ENCODE data around the gene HOXA5.

DNA sequence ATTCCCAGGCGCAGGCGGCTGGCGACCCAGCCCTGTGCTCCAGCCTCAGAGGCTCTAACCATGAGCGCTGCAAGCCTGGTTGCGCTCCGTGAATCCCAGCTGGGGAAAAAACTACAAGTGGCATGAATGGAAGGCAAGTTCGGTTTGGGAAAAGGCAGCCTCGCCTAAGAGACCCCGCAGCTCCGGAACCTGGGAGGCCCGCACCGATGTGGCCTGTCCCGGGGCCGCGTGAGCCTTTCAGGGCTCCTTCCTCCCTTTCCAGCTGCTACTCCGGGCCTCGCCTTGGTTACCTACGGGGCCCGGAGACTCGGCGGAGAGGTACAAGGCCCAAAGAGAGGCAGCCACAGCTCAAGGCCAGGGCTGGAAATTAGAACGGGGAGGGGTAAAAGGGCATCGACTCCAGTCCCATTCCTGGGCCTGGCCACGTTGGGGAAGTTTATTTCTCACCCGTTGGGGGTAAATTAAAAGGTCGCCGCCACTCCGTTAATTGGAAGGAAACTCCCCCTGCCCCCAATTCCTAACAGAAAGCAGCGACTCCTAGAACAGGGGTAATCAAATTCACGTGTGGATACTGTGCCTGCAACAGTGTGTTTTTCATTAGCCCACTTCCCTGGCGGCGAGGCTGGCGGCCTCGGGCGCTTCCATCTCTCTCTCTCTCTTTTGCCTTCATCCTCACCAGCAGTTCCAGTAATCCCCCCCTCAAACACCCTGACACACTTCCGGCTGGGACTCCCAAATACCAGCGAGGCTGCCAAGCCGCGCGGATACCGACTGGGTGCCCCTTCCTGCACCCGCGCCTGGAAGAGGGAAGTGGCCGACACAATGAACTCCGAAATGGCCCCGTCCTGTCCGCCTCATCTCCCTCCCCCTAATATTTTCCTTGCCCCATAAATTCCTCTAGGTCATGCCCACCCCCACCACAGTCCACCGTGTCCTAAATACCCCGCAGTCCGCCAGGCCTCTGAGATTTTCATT, 23.3 kb upstream of the HOXA5 start:
- TF ChIP-seq, protein P1, sequence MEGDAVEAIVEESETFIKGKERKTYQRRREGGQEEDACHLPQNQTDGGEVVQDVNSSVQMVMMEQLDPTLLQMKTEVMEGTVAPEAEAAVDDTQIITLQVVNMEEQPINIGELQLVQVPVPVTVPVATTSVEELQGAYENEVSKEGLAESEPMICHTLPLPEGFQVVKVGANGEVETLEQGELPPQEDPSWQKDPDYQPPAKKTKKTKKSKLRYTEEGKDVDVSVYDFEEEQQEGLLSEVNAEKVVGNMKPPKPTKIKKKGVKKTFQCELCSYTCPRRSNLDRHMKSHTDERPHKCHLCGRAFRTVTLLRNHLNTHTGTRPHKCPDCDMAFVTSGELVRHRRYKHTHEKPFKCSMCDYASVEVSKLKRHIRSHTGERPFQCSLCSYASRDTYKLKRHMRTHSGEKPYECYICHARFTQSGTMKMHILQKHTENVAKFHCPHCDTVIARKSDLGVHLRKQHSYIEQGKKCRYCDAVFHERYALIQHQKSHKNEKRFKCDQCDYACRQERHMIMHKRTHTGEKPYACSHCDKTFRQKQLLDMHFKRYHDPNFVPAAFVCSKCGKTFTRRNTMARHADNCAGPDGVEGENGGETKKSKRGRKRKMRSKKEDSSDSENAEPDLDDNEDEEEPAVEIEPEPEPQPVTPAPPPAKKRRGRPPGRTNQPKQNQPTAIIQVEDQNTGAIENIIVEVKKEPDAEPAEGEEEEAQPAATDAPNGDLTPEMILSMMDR (IDR thresholded peaks at IDR 0.05), result no peak
- TF ChIP-seq POLR2A (IDR thresholded peaks at IDR 0.05), result no peak
